Measurements from ENCODE around the gene SPATA16.
"Not testable (repeated sequence)": the region's sequence is repeated elsewhere in the genome, so short reads cannot be mapped to it uniquely, and the experiment has no call there.

The SPATA16 gene

GRCh38 chr3:172974969-172975368 is 166.1 kb downstream of the SPATA16 start:
- DNase-seq: no peak
- in situ Hi-C loops (cut with HindIII; ENCODE audit: low pct_ligation_motif_present, low pct_unique_long_range_greater_than_20kb, low sequenced_read_pairs): no loop called here

- in situ Hi-C loops (cut with HindIII; ENCODE audit: low pct_ligation_motif_present, low pct_unique_long_range_greater_than_20kb, low sequenced_read_pairs): no loop called here
- DNase-seq: no peak
These were observed 167.2 kb downstream of the SPATA16 start for GRCh38 chr3:172973799-172974198.

- in situ Hi-C loops (cut with HindIII; ENCODE audit: low pct_ligation_motif_present, low pct_unique_long_range_greater_than_20kb, low sequenced_read_pairs): no loop called here
- no peak for DNase-seq
These were observed 168.3 kb downstream of the SPATA16 start for GRCh38 chr3:172972717-172973116.

GRCh38 chr3:172972067-172972466 is 169.0 kb downstream of the SPATA16 start:
- in situ Hi-C loops (cut with HindIII; ENCODE audit: low pct_ligation_motif_present, low pct_unique_long_range_greater_than_20kb, low sequenced_read_pairs): no loop called here
- DNase-seq: no peak

GRCh38 chr3:172968646-172969045 is 172.4 kb downstream of the SPATA16 start:
- in situ Hi-C loops (cut with HindIII; ENCODE audit: low pct_ligation_motif_present, low pct_unique_long_range_greater_than_20kb, low sequenced_read_pairs): no loop called here
- DNase-seq: no peak

- in situ Hi-C loops (cut with HindIII; ENCODE audit: low pct_ligation_motif_present, low pct_unique_long_range_greater_than_20kb, low sequenced_read_pairs): no loop called here
These were observed 175.8 kb downstream of the SPATA16 start for GRCh38 chr3:172965256-172965655.

GRCh38 chr3:172960626-172961182 is 180.3 kb downstream of the SPATA16 start:
- DNase-seq; in situ Hi-C loops (cut with HindIII; ENCODE audit: low pct_ligation_motif_present, low pct_unique_long_range_greater_than_20kb, low sequenced_read_pairs): not testable (repeated sequence)

More at GRCh38 chr3:172965256-172965655, 175.8 kb downstream of the SPATA16 start:
- no peak for DNase-seq

- in situ Hi-C loops (cut with HindIII; ENCODE audit: low pct_ligation_motif_present, low pct_unique_long_range_greater_than_20kb, low sequenced_read_pairs): no loop called here
These were observed 182.5 kb downstream of the SPATA16 start for GRCh38 chr3:172958565-172958964.

GRCh38 chr3:172953571-172953970 is 187.5 kb downstream of the SPATA16 start:
- no peak for DNase-seq
- in situ Hi-C loops (cut with HindIII; ENCODE audit: low pct_ligation_motif_present, low pct_unique_long_range_greater_than_20kb, low sequenced_read_pairs): no loop called here

More at GRCh38 chr3:172958565-172958964, 182.5 kb downstream of the SPATA16 start:
- DNase-seq: no peak

GRCh38 chr3:172951511-172951910 is 189.5 kb downstream of the SPATA16 start:
- no peak for DNase-seq
- in situ Hi-C loops (cut with HindIII; ENCODE audit: low pct_ligation_motif_present, low pct_unique_long_range_greater_than_20kb, low sequenced_read_pairs): no loop called here

- in situ Hi-C loops (cut with HindIII; ENCODE audit: low pct_ligation_motif_present, low pct_unique_long_range_greater_than_20kb, low sequenced_read_pairs): no loop called here
- no peak for DNase-seq
These were observed 195.0 kb downstream of the SPATA16 start for GRCh38 chr3:172946061-172946460.

- DNase-seq: no peak
- in situ Hi-C loops (cut with HindIII; ENCODE audit: low pct_ligation_motif_present, low pct_unique_long_range_greater_than_20kb, low sequenced_read_pairs): no loop called here
These were observed 201.3 kb downstream of the SPATA16 start for GRCh38 chr3:172939651-172940293.

- DNase-seq: no peak
- in situ Hi-C loops (cut with HindIII; ENCODE audit: low pct_ligation_motif_present, low pct_unique_long_range_greater_than_20kb, low sequenced_read_pairs): no loop called here
These were observed 202.2 kb downstream of the SPATA16 start for GRCh38 chr3:172938788-172939187.

- in situ Hi-C loops (cut with HindIII; ENCODE audit: low pct_ligation_motif_present, low pct_unique_long_range_greater_than_20kb, low sequenced_read_pairs): no loop called here
These were observed 209.2 kb downstream of the SPATA16 start for GRCh38 chr3:172931746-172932285.

GRCh38 chr3:172929451-172929850 is 211.6 kb downstream of the SPATA16 start:
- in situ Hi-C loops (cut with HindIII; ENCODE audit: low pct_ligation_motif_present, low pct_unique_long_range_greater_than_20kb, low sequenced_read_pairs): no loop called here
- DNase-seq: no peak

More at GRCh38 chr3:172931746-172932285, 209.2 kb downstream of the SPATA16 start:
- no peak for DNase-seq

- DNase-seq: no peak
- in situ Hi-C loops (cut with HindIII; ENCODE audit: low pct_ligation_motif_present, low pct_unique_long_range_greater_than_20kb, low sequenced_read_pairs): no loop called here
These were observed 216.5 kb downstream of the SPATA16 start for GRCh38 chr3:172924546-172924945.

- in situ Hi-C loops (cut with HindIII; ENCODE audit: low pct_ligation_motif_present, low pct_unique_long_range_greater_than_20kb, low sequenced_read_pairs): no loop called here
These were observed 221.7 kb downstream of the SPATA16 start for GRCh38 chr3:172919297-172919683.

GRCh38 chr3:172918568-172919296 is 222.3 kb downstream of the SPATA16 start:
- no peak for DNase-seq
- in situ Hi-C loops (cut with HindIII; ENCODE audit: low pct_ligation_motif_present, low pct_unique_long_range_greater_than_20kb, low sequenced_read_pairs): no loop called here

More at GRCh38 chr3:172919297-172919683, 221.7 kb downstream of the SPATA16 start:
- no peak for DNase-seq

GRCh38 chr3:172918165-172918564 is 222.9 kb downstream of the SPATA16 start:
- in situ Hi-C loops (cut with HindIII; ENCODE audit: low pct_ligation_motif_present, low pct_unique_long_range_greater_than_20kb, low sequenced_read_pairs): no loop called here
- DNase-seq: no peak

All from ACHN (cell line).